Brain pericyte (primary cell): Measurements from ENCODE around the gene SRGAP1.

Experiments used
- DNase-seq: peaks from one replicate; pipeline ENCODE4 v3.0.0-alpha.2; 2012; ENCODE audit warnings: low read depth, low spot score

Gene SRGAP1

DNA sequence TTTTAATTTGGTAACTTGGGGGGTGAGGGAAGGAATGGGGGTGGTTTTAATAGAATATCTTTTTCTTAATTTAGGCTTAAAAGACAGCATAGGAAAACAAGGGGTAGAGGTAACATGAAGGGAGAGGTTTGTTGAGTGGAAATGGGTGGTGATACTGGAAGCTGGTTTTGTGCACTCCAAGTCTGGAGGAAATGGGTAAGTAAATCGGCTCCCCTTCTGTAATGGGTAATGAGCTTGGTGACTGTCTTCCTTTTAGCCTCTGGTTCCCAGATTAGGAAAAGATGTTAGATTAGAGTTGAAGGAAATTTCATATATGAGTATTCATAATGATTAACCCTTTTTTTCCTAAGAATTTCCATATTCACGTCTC is 122.1 kb downstream of the SRGAP1 start:
- DNase-seq, result no peak

- no peak for DNase-seq
Measured at GRCh38 chr12:63967358-63968145, 123.1 kb downstream of the SRGAP1 start.

DNA sequence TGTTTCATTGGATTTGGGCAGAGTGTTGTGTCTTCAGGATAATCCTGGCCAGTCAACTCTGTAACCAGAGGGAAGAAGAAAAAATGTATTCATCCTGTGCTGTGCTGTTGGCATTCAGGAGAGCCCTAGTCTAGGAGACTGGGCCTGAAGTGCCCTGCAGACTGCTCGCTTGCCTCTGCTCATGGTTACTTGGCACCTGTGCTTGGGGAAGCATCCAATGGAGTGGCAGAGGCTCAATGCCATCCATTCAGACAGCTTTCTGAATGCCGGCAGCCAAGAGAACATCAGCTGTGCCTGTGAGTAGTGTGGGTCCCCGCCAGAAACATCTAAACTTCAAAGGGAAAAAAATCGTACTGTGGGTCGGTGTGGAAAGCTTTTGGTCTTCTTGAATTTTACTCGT is 124.2 kb downstream of the SRGAP1 start:
- DNase-seq, result no peak

DNA sequence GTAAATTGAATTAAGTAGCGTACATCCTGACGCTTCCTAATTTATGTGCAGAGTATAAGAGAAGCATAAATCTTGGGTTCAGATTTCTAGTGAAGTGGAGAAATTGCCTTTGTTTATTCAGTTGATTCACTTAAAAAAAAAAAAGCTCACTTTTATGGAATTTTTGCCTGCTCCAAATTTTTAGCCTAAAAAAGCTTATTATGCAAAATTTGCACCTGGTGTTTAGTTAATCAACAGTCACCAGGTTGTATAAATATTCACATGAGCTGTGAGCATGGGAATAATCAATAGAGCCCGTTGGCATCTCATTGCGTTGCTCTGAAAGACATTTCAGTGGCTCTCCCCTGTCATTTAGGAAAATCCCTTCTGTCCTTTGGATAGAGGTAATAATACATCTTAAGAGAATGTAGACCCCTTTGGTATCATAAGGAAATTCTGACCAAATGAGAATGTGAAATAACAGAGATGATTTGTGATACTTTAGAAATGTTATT is 132.4 kb downstream of the SRGAP1 start:
- DNase-seq, result no peak

DNA sequence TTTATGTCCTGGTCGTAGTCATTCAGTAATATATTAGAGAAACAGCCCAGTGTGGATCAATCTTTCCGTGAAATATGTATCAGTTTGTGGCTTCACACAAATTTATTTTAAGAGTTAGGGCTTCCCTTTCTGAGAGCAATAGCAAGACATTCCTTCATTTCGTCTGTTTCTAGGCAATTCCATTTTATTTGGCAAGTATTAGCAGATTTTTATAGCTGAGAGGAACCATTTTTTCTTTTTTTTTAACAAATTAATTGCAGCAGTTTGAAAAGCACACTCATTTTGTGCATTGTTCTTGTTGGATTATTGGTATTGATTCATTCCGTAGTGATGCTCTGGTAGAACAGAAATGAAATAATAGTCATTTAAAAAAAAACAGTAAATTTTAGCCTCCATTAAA is 132.9 kb downstream of the SRGAP1 start:
- no peak for DNase-seq

DNA sequence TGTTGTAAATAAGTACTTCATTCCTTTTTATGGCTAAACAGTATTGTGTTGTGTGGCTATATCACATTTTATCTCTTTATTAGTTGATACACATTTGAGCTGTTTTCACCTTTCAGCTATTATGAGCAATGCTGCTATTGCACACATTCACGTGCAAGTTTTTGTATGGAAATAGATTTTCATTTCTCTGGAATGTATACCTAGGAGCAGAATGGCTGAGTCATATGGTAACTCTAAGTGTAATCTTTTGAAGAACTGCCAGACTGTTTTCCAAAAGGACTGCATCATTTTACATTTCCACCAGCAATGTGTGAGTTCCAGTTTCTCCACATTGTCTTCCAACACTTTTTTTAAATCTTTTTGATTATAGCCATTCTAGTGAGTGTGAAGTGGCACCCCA is 134.0 kb downstream of the SRGAP1 start:
- DNase-seq, result no peak

DNA sequence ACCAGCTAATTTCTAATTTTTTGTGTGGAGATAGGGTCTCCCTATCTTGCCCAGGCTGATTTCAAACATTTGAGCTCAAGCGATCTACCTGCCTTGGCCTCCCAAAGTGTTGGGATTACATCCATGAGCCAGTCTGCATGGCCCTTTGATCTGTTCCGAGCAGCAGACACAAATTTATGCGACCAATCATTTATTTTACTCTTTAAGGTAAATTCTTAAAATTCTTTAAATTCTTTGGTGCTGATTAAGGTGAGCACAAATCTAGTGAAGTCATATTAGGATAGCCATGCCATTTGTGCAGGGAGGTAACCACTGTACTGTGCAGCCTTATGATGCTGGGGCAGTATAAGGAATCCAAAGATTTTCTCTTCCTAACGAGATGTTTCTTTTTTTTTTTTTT is 135.7 kb downstream of the SRGAP1 start:
- DNase-seq, result no peak

DNA sequence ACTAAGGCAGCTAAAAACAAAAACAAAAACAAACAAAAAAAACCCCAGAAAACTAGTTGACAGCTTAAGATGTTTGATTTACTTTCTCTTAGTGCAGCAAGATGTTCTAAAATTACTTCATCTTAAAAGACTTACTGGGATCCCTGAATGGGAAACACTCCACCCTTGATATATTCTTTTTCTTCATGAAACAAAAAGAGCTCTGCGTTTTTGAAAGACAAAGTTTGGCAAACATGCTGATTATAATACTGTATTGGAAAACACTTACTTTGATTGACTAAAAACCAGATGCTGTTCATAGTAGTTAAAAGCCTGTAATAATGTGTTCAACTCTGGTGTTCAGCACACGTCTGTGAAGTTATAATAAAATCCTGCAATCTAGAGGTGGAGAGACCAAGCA is 136.8 kb downstream of the SRGAP1 start:
- no peak for DNase-seq

DNA sequence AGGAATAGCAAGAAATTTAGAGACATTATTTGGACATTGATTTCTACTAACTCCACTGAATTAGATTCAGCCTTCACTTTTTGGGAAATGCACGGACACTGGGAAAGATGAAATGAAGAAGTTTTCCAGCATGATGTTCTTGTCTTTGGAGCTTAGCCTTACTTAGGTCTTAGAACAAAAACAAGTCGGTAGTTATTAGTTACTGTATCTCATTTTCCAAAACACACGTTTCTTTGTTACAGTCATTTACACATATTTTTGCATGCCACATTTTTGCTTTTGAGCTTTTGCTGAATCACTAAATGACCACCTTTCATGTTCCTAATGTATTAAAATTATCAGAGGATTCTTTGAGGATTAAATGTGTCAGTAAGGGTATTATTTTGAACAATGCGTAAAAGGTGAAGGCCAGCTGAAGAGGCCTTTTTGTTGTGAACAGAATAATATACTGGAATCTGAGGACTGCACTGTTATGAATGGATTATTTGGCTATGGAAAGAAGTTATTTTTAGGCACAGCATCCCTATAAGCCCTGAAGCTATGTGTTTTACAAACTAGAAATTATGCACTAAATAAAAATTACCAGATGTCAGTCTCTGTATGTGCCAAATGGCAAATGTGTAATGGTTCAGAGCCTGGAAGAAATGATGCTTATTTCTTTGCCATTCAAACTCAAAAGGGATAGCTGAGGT is 138.2 kb downstream of the SRGAP1 start:
- no peak for DNase-seq

- no peak for DNase-seq
Measured at GRCh38 chr12:63985456-63985855, 141.0 kb downstream of the SRGAP1 start.

DNA sequence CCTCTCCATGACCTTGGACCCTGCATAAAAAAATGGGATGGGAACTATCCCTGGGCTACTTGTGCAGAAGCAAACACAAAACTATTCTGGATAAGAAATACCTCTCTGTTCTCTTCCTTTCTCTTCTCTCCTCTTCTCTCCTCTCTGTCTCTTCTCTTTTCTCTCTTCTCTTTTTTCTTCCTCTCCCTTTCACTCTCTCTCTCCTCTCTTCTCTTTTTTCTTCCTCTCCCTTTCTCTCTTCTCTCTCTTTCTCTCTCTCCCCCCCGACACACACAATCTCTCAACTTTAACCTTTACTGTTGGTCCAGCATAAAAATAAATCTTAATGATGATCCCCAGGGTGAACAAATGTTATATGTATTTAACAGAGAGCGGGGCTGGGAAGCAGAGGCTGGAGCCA is 141.4 kb downstream of the SRGAP1 start:
- no peak for DNase-seq

DNA sequence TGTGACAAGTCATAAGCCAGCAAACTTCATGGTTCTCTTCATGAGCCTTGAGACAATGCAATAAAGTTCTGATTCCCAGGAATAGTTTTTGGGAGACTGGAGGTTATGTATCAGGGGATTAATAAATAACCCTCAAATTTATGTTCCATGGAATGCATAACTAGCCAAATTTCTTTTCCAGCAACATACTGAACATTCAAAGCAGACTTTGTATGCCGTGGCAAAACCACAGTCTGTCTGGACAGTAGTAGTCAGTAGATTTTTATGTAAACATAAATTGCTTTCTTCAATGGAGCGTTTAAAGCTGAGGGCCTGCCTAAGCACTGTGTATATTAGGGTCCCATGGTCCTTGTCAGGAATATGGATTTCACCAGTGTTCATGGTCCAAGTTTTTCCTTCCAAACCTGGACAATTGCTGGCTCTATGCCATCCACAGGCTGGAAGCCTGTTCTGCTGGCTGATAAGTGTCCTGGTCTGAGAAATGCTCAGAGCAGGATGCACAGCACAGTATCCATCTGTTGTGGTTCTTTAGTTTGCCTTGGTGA is 144.9 kb downstream of the SRGAP1 start:
- DNase-seq, result no peak

DNA sequence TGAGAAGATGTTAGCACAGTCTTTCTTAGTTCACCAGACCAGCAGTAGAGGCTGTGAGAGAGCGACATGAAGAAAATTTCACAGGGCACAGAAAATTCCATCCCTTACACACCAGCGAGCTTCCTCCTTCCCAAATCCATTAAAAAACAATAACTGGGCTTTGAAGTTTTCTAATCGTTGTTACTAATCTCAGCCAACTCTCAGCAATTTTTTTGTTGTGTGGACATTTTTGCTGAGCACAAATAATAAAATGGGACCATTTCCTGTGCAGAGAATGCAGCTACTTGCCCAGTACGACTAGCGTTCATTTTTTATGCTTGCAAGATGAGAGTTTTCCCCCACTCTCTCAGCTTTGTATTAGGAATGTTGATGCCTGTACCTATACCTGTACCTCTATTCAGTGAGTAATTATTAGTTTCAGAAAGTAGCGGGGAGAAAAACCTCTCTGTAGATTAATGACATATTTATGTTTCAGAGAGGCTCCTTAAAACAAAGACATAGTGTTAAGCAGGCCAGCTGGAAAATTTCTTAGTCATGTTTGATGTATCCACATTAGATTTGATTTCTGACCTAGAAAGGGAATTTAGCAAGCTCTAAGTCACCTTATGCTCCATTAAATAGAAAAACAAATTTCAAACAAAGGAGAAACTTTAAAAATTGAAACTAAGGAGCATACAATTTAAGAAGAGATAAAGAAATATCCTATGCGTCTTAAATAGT is 146.5 kb downstream of the SRGAP1 start:
- no peak for DNase-seq

GRCh38 chr12:63994704-63995103 is 150.2 kb downstream of the SRGAP1 start:
- DNase-seq, result no peak

DNA sequence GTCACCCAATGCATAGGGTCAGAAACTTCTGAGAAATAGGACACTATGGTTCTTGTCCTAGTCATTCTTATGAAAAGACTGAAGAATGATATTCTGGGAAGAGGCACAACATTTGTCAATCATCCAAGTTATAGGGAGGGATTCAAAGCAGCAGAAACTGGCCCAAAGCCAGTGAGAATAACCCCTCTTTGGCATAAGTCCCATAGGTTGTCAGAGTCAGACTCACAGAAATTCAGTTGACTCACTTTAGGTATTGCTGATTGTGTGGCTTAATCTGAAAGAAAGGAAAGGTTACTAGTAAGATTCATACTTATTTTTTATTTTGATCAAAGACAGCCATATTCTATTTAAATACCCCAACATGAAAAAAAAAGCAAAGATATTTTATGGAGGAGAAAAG is 151.0 kb downstream of the SRGAP1 start:
- no peak for DNase-seq

- no peak for DNase-seq
Measured at GRCh38 chr12:63996556-63996955, 152.1 kb downstream of the SRGAP1 start.

- no peak for DNase-seq
Measured at GRCh38 chr12:63997198-63997597, 152.7 kb downstream of the SRGAP1 start.

- no peak for DNase-seq
Measured at GRCh38 chr12:63998584-63998983, 154.1 kb downstream of the SRGAP1 start.

GRCh38 chr12:63999853-64000252 is 155.4 kb downstream of the SRGAP1 start:
- DNase-seq, result no peak

DNA sequence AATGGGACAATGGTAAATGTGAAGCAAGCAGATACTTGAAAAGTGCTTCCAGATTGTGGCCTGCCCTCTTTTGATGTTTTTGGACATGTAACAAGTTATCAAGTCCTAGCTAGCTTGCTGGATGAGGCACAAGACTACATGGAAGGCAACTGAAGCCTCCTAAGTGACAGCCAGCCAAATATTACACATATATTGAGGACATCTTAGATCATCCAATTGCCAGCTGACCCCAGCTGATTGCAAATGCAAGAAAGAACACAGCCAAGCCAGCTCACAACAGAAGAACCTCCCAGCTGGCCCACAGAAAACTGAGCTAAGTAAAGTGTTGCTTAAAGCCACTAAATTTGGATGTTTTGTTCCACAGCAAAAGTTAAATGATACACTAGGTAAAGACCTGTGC is 156.9 kb downstream of the SRGAP1 start:
- DNase-seq, result no peak

GRCh38 chr12:64004641-64005040 is 160.1 kb downstream of the SRGAP1 start:
- DNase-seq, result no peak

DNA sequence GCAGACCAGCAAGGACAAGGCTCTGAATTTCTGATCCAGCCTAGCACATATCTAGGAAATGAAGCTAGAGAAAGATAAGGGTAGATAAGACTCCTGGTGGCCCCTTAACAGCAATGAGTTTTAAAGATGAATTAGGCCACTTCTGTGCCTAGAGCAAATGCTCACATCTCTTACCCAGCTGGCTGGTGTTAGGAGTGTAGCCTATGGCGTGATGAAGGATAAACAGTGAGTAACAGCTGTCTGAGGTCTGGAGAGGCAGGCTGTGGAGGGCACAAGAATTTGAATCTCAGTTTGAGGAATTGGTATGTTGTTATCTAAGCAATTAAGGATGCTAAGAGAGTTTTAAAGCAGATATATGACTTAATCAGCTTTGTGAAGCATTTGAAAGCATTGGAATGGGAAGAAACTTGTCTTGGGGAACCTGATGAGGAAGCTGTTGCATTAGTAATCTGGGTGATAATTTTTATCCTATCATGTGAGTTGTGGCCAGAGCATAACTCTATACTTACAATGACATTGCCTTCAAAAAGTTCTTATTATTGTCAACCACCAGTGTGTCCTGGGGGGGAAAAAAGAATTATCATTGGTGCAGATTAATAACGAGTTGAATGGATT is 161.8 kb downstream of the SRGAP1 start:
- DNase-seq, result no peak
